ENCODE measurements around the gene C1QL4.

GRCh38 chr12:49362077-49362476 lies 25.1 kb upstream of the C1QL4 start:
- TF ChIP-seq, protein P1, sequence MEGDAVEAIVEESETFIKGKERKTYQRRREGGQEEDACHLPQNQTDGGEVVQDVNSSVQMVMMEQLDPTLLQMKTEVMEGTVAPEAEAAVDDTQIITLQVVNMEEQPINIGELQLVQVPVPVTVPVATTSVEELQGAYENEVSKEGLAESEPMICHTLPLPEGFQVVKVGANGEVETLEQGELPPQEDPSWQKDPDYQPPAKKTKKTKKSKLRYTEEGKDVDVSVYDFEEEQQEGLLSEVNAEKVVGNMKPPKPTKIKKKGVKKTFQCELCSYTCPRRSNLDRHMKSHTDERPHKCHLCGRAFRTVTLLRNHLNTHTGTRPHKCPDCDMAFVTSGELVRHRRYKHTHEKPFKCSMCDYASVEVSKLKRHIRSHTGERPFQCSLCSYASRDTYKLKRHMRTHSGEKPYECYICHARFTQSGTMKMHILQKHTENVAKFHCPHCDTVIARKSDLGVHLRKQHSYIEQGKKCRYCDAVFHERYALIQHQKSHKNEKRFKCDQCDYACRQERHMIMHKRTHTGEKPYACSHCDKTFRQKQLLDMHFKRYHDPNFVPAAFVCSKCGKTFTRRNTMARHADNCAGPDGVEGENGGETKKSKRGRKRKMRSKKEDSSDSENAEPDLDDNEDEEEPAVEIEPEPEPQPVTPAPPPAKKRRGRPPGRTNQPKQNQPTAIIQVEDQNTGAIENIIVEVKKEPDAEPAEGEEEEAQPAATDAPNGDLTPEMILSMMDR (IDR thresholded peaks at IDR 0.05; ENCODE audit: low read depth, low read length), result no peak
- TF ChIP-seq EZH2phosphoT487 (IDR thresholded peaks at IDR 0.05; ENCODE audit: low read depth), result no peak

All from OCI-LY3 (cell line).